Measurements from ENCODE around the gene TLK1.

Gene TLK1

GRCh38 chr2:171142398-171142797, 18.3 kb downstream of the TLK1 start:
- Histone ChIP-seq H3K27ac (ENCODE audit: low read depth, low read length) (no peak overlapping the region), H2AK5ac (ENCODE audit: low read length) (no peak overlapping the region), H2BK120ac (ENCODE audit: insufficient read depth, low read length, poor library complexity) (no peak overlapping the region), H3K79me1 (ENCODE audit: low read length) (peaks cover 2% of the 10 kb centered on the region), H3K14ac (ENCODE audit: low read length) (no peak overlapping the region), H2AFZ (ENCODE audit: insufficient read depth, low read length, poor library complexity) (no peak overlapping the region), H3K27me3 (ENCODE audit: insufficient read depth, low read length) (no peaks in the 10 kb centered on the region), H3K4me1 (ENCODE audit: control insufficient read depth in 1 of 2, insufficient read depth in 2 of 2, low read length in 2 of 2) (peaks cover 4 to 7% of the 10 kb centered on the region in 2 experiments), H2BK5ac (ENCODE audit: low read depth, low read length, poor library complexity) (no peak overlapping the region), H3K4ac (ENCODE audit: low read depth, low read length) (no peak overlapping the region), H4K12ac (ENCODE audit: low read depth, low read length) (no peak overlapping the region), H3K9ac (ENCODE audit: low read length) (no peak overlapping the region), H3K9me3 (ENCODE audit: insufficient read depth, low read depth, low read length) (no peaks in the 10 kb centered on the region), H4K8ac (ENCODE audit: low read depth, low read length) (no peak overlapping the region), H3K18ac (ENCODE audit: low read length) (no peak overlapping the region), H3K4me2 (ENCODE audit: low read length) (no peak overlapping the region), H3K23ac (ENCODE audit: low read length) (no peak overlapping the region), H3K36me3 (ENCODE audit: control insufficient read depth in 1 of 2, insufficient read depth in 2 of 2, low read length in 2 of 2) (peaks cover 0 to 2% of the 10 kb centered on the region in 2 experiments), H4K91ac (ENCODE audit: low read depth, low read length) (no peak overlapping the region), H2BK12ac (ENCODE audit: low read length) (no peak overlapping the region), H3K79me2 (ENCODE audit: control insufficient read depth, insufficient read depth, low read length, poor library complexity) (peaks cover 11% of the 10 kb centered on the region), H3K4me3 (ENCODE audit: low read depth, low read length) (no peak overlapping the region)
- no CpG with 5 or more reads among the region's 3 CpGs for WGBS (ENCODE audit: extremely low coverage, insufficient coverage, insufficient read length)
- DNase-seq: no peak

DNA sequence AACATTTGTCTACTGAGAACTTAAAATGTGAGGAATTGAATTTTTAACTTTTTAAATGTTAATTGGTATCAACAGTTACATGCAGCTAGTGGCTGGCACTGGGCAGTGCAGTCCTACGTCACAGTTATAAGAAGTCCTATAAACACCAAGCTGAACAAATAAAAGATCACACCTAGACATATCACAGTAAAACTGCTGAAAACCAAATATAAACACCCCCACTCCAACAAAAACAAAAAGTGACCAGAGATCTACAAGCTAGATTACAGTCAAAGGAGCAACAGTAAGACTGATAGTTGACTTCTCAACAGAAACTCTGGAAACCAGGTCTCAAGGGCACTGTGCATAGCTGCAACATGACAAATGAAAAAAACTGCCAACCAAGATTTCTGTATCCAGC, 19.4 kb downstream of the TLK1 start:
- Histone ChIP-seq H3K27me3 (ENCODE audit: insufficient read depth, low read length) (no peaks in the 10 kb centered on the region), H3K79me1 (ENCODE audit: low read length) (peaks cover 2% of the 10 kb centered on the region), H3K4ac (ENCODE audit: low read depth, low read length) (no peak overlapping the region), H3K9me3 (ENCODE audit: insufficient read depth, low read depth, low read length) (no peaks in the 10 kb centered on the region), H3K79me2 (ENCODE audit: control insufficient read depth, insufficient read depth, low read length, poor library complexity) (peaks cover 12% of the 10 kb centered on the region), H2BK12ac (ENCODE audit: low read length) (no peak overlapping the region), H3K14ac (ENCODE audit: low read length) (no peak overlapping the region), H4K8ac (ENCODE audit: low read depth, low read length) (no peak overlapping the region), H2BK120ac (ENCODE audit: insufficient read depth, low read length, poor library complexity) (no peak overlapping the region), H3K18ac (ENCODE audit: low read length) (no peak overlapping the region), H3K4me3 (ENCODE audit: low read depth, low read length) (no peak overlapping the region), H3K23ac (ENCODE audit: low read length) (no peak overlapping the region), H4K91ac (ENCODE audit: low read depth, low read length) (no peak overlapping the region), H2AK5ac (ENCODE audit: low read length) (no peak overlapping the region), H3K9ac (ENCODE audit: low read length) (no peak overlapping the region), H3K36me3 (ENCODE audit: control insufficient read depth in 1 of 2, insufficient read depth in 2 of 2, low read length in 2 of 2) (peaks cover 0 to 2% of the 10 kb centered on the region in 2 experiments), H2AFZ (ENCODE audit: insufficient read depth, low read length, poor library complexity) (no peak overlapping the region), H2BK5ac (ENCODE audit: low read depth, low read length, poor library complexity) (no peak overlapping the region), H3K4me1 (ENCODE audit: control insufficient read depth in 1 of 2, insufficient read depth in 2 of 2, low read length in 2 of 2) (peaks cover 4 to 7% of the 10 kb centered on the region in 2 experiments), H4K12ac (ENCODE audit: low read depth, low read length) (no peak overlapping the region), H3K27ac (ENCODE audit: low read depth, low read length) (no peak overlapping the region), H3K4me2 (ENCODE audit: low read length) (no peak overlapping the region)
- no peak for DNase-seq
- no CpG with 5 or more reads among the region's 1 CpG for WGBS (ENCODE audit: extremely low coverage, insufficient coverage, insufficient read length)

GRCh38 chr2:171139860-171140259, 20.8 kb downstream of the TLK1 start:
- DNase-seq: peak; percentile 21 to 48
- Histone ChIP-seq H3K36me3 (ENCODE audit: control insufficient read depth in 1 of 2, insufficient read depth in 2 of 2, low read length in 2 of 2) (peaks cover 0 to 2% of the 10 kb centered on the region in 2 experiments), H3K9me3 (ENCODE audit: insufficient read depth, low read depth, low read length) (no peaks in the 10 kb centered on the region), H2BK5ac (ENCODE audit: low read depth, low read length, poor library complexity) (no peak overlapping the region), H2BK120ac (ENCODE audit: insufficient read depth, low read length, poor library complexity) (no peak overlapping the region), H3K4ac (ENCODE audit: low read depth, low read length) (peak overlapping the region; percentile 65), H3K23ac (ENCODE audit: low read length) (no peak overlapping the region), H3K79me2 (ENCODE audit: control insufficient read depth, insufficient read depth, low read length, poor library complexity) (peaks cover 14% of the 10 kb centered on the region), H3K27me3 (ENCODE audit: insufficient read depth, low read length) (no peaks in the 10 kb centered on the region), H2BK12ac (ENCODE audit: low read length) (no peak overlapping the region), H2AFZ (ENCODE audit: insufficient read depth, low read length, poor library complexity) (no peak overlapping the region), H3K18ac (ENCODE audit: low read length) (no peak overlapping the region), H3K27ac (ENCODE audit: low read depth, low read length) (no peak overlapping the region), H3K4me2 (ENCODE audit: low read length) (no peak overlapping the region), H4K12ac (ENCODE audit: low read depth, low read length) (no peak overlapping the region), H4K91ac (ENCODE audit: low read depth, low read length) (no peak overlapping the region), H2AK5ac (ENCODE audit: low read length) (no peak overlapping the region), H3K79me1 (ENCODE audit: low read length) (peaks cover 2% of the 10 kb centered on the region), H3K9ac (ENCODE audit: low read length) (no peak overlapping the region), H3K14ac (ENCODE audit: low read length) (no peak overlapping the region), H3K4me1 (ENCODE audit: control insufficient read depth in 1 of 2, insufficient read depth in 2 of 2, low read length in 2 of 2) (peaks cover 2 to 9% of the 10 kb centered on the region in 2 experiments), H3K4me3 (ENCODE audit: low read depth, low read length) (no peak overlapping the region), H4K8ac (ENCODE audit: low read depth, low read length) (no peak overlapping the region)
- no CpG with 5 or more reads among the region's 9 CpGs for WGBS (ENCODE audit: extremely low coverage, insufficient coverage, insufficient read length)

GRCh38 chr2:171136024-171136423, 24.7 kb downstream of the TLK1 start:
- Histone ChIP-seq H2BK120ac (ENCODE audit: insufficient read depth, low read length, poor library complexity) (no peak overlapping the region), H3K4me1 (ENCODE audit: control insufficient read depth in 1 of 2, insufficient read depth in 2 of 2, low read length in 2 of 2) (peaks cover 2 to 9% of the 10 kb centered on the region in 2 experiments), H3K14ac (ENCODE audit: low read length) (no peak overlapping the region), H3K4me2 (ENCODE audit: low read length) (no peak overlapping the region), H3K27me3 (ENCODE audit: insufficient read depth, low read length) (no peaks in the 10 kb centered on the region), H3K18ac (ENCODE audit: low read length) (no peak overlapping the region), H3K9me3 (ENCODE audit: insufficient read depth, low read depth, low read length) (no peaks in the 10 kb centered on the region), H2BK12ac (ENCODE audit: low read length) (no peak overlapping the region), H3K4me3 (ENCODE audit: low read depth, low read length) (no peak overlapping the region), H4K8ac (ENCODE audit: low read depth, low read length) (no peak overlapping the region), H3K23ac (ENCODE audit: low read length) (no peak overlapping the region), H3K4ac (ENCODE audit: low read depth, low read length) (peak overlapping the region; percentile 52), H2BK5ac (ENCODE audit: low read depth, low read length, poor library complexity) (no peak overlapping the region), H4K12ac (ENCODE audit: low read depth, low read length) (no peak overlapping the region), H2AK5ac (ENCODE audit: low read length) (no peak overlapping the region), H2AFZ (ENCODE audit: insufficient read depth, low read length, poor library complexity) (no peak overlapping the region), H4K91ac (ENCODE audit: low read depth, low read length) (no peak overlapping the region), H3K79me2 (ENCODE audit: control insufficient read depth, insufficient read depth, low read length, poor library complexity) (peaks cover 17% of the 10 kb centered on the region), H3K36me3 (ENCODE audit: control insufficient read depth in 1 of 2, insufficient read depth in 2 of 2, low read length in 2 of 2) (no peaks in the 10 kb centered on the region), H3K9ac (ENCODE audit: low read length) (no peak overlapping the region), H3K79me1 (ENCODE audit: low read length) (peaks cover 4% of the 10 kb centered on the region), H3K27ac (ENCODE audit: low read depth, low read length) (no peak overlapping the region)
- no peak for DNase-seq
- no CpG with 5 or more reads among the region's 4 CpGs for WGBS (ENCODE audit: extremely low coverage, insufficient coverage, insufficient read length)

Measured in trophoblast cell (in vitro differentiated cells and primary cell).